GM12878 (cell line): ENCODE data around the gene SHISA7. TPM values are rescaled to one million over a fixed set of nuclear protein-coding genes. Genes with fewer than 3 reads are reported as not detected.
A peak's percentile ranks its signal among the peaks of the same experiment; 100 is the strongest.
"Not testable (repeated sequence)": the region's sequence is repeated elsewhere in the genome, so short reads cannot be mapped to it uniquely, and the experiment has no call there.

Experiments used
- ATAC-seq: fragments of 200-7000 bp; cut with Tn5 transposase; 3 replicates; pipeline ENCODE4 v1.9.1; 2020; ENCODE audit warnings: mild to moderate bottlenecking, moderate library complexity
- BruUV-seq: library from RNA; stranded (reverse); fragments of 400-500 nt; replicated peaks from 2 replicates; lab custom pipeline; 2021; lab: Mats Ljungman, UMichigan
- CTCF ChIA-PET: fragments of 300-600 bp; sonication (Branson Sonifier 250); formaldehyde crosslinking; extraction: SDS; loops from one replicate; lab custom pipeline; 2021; ENCODE audit warnings: inconsistent platforms; lab: Yijun Ruan, JAX
- POLR2A ChIA-PET: fragments of 350-600 bp; formaldehyde crosslinking; extraction: SDS; loops from one replicate; lab custom pipeline; 2021; ENCODE audit warnings: inconsistent platforms; lab: Charles Lee
- RAD21 ChIA-PET: fragments of 300-600 bp; sonication (Branson Sonifier 250); formaldehyde crosslinking; loops from one replicate; lab custom pipeline; 2023; ENCODE audit warnings: antibody characterized with exemption; ENCODE audit not compliant: unreplicated experiment; lab: Charles Lee
- SMC1A ChIA-PET: fragments of 300-600 bp; sonication (Branson Sonifier 250); formaldehyde crosslinking; loops from one replicate; lab custom pipeline; 2023; ENCODE audit not compliant: unreplicated experiment, uncharacterized antibody; lab: Charles Lee
- DNase-seq: peaks from one replicate; pipeline ENCODE4 v3.0.0-alpha.2; 2011; ENCODE audit warnings: low read depth, low spot score
- FAIRE-seq: peaks from 3 replicates; lab custom pipeline; 2011; peaks lifted over from hg19 to GRCh38; lab: Jason Lieb, UNC
- H2AFZ ChIP-seq: 2 replicates; pipeline ENCODE4 v1.6.0; 2011; ENCODE audit warnings: low read depth, low read length, control low read depth; ENCODE audit not compliant: control insufficient read depth
- H3K27ac ChIP-seq: 2 replicates; pipeline ENCODE4 v1.5.1; 2011; ENCODE audit warnings: control low read depth; ENCODE audit not compliant: control insufficient read depth, insufficient read depth
- H3K27me3 ChIP-seq, 2 experiments: replicated peaks in 1 of 2; 2 replicates each; pipeline versions ENCODE4 v1.6.0 to v1.6.1; 2011; ENCODE audit warnings: low read length in 1 of 2; ENCODE audit not compliant: control insufficient read depth in 2 of 2, insufficient read depth in 2 of 2
- H3K36me3 ChIP-seq, 2 experiments: 2 replicates each; pipeline ENCODE4 v1.5.1; 2011; ENCODE audit warnings: low read length in 1 of 2; ENCODE audit not compliant: control insufficient read depth in 2 of 2, insufficient read depth in 2 of 2
- H3K4me1 ChIP-seq: 2 replicates; pipeline ENCODE4 v1.6.1; 2011; ENCODE audit warnings: mild to moderate bottlenecking, low read length, moderate library complexity, mixed read lengths; ENCODE audit not compliant: control insufficient read depth, insufficient read depth
- H3K4me2 ChIP-seq: 2 replicates; pipeline ENCODE4 v1.6.0; 2011; ENCODE audit warnings: control low read depth; ENCODE audit not compliant: control insufficient read depth, insufficient read depth
- H3K4me3 ChIP-seq: fragments of 200-600 bp; sonication (generic); 2 replicates; pipeline ENCODE4 v1.5.1; 2016
- H3K79me2 ChIP-seq: 2 replicates; pipeline ENCODE4 v1.6.0; 2011; ENCODE audit warnings: low read length; ENCODE audit not compliant: control insufficient read depth, insufficient read depth
- H3K9ac ChIP-seq: 2 replicates; pipeline ENCODE4 v1.8.0; 2011; ENCODE audit warnings: low read length, control low read depth, mixed read lengths; ENCODE audit not compliant: control insufficient read depth, insufficient read depth
- H3K9me3 ChIP-seq: replicated peaks from 3 replicates; pipeline ENCODE4 v1.5.1; 2011; ENCODE audit warnings: mild to moderate bottlenecking, low read length; ENCODE audit not compliant: control insufficient read depth, insufficient read depth
- H4K20me1 ChIP-seq: 2 replicates; pipeline ENCODE4 v1.6.0; 2011; ENCODE audit not compliant: control insufficient read depth, insufficient read depth
- EGR1 ChIP-seq, 2 experiments: IDR thresholded peaks; 1 replicate in 1 of 2; 2 replicates in 1 of 2; pipeline ENCODE4 v1.6.1; 2011 to 2012; ENCODE audit warnings: low read depth in 2 of 2, low read length in 2 of 2, borderline replicate concordance in 1 of 2, mild to moderate bottlenecking in 1 of 2, moderate library complexity in 1 of 2
- GATAD2B ChIP-seq: fragments of 450-650 bp; conservative IDR thresholded peaks from 2 replicates; pipeline ENCODE4 v1.6.1; 2017; ENCODE audit warnings: low read depth, mild to moderate bottlenecking, moderate library complexity
- IKZF1 ChIP-seq: fragments of 450-650 bp; conservative IDR thresholded peaks from 2 replicates; pipeline ENCODE4 v1.6.1; 2017; ENCODE audit warnings: antibody characterized with exemption, mild to moderate bottlenecking
- NKRF ChIP-seq: fragments of 450-650 bp; conservative IDR thresholded peaks from 2 replicates; pipeline ENCODE4 v1.6.1; 2017; ENCODE audit warnings: mild to moderate bottlenecking, moderate library complexity
- PBX3 ChIP-seq: IDR thresholded peaks from 2 replicates; pipeline ENCODE4 v1.6.1; 2011; ENCODE audit warnings: mild to moderate bottlenecking, low read depth, low read length, moderate library complexity; ENCODE audit not compliant: insufficient replicate concordance
- POLR2A ChIP-seq: IDR thresholded peaks from 2 replicates; pipeline ENCODE4 v1.6.1; 2011; ENCODE audit warnings: low read depth, mild to moderate bottlenecking, low read length
- RB1 ChIP-seq: fragments of 450-650 bp; formaldehyde crosslinking; IDR thresholded peaks from 2 replicates; pipeline ENCODE4 v1.6.1; 2017; ENCODE audit warnings: mild to moderate bottlenecking, borderline replicate concordance
- TAF1 ChIP-seq: IDR thresholded peaks from 2 replicates; pipeline ENCODE4 v1.6.1; 2011; ENCODE audit warnings: mild to moderate bottlenecking, low read depth, low read length, borderline replicate concordance
- ZNF207 ChIP-seq: fragments of 450-650 bp; IDR thresholded peaks from 2 replicates; pipeline ENCODE4 v1.6.1; 2014; ENCODE audit warnings: antibody characterized with exemption, mild to moderate bottlenecking, borderline replicate concordance
- WGBS: methylation state at CpG from one replicate; pipeline ENCODE4 v1.1.6; 2016; ENCODE audit warnings: low lambda C conversion rate; ENCODE audit not compliant: insufficient replicate concordance, insufficient coverage; ENCODE audit errors: missing lambda C conversion rate; 5-methylcytosine and 5-hydroxymethylcytosine counted together
- in situ Hi-C: fragments of 300-500 bp; cut with MboI; formaldehyde crosslinking; loops from 9 replicates; pipeline ENCODE4 v1.14.3; 2018; ENCODE audit warnings: mixed read lengths
- intact Hi-C: fragments of 100-400 bp; cut with micrococcal nuclease; formaldehyde crosslinking; loops from one replicate; pipeline ENCODE4 v1.14.2; 2022; ENCODE audit not compliant: unreplicated experiment
- polyA plus RNA-seq, 11 experiments: library from polyadenylated mRNA; depleted of rRNA in 4 of 11; unstranded in 6 of 11; stranded (reverse) in 5 of 11; fragments of >200 nt; fragmentation: Nextera tagmentation in 4 of 11; fragmentation: Illumina TruSeq in 1 of 11; extraction: Ambion mirVana in 4 of 11; extraction: Trizol in 1 of 11; gene quantifications; 1 replicate in 1 of 11; 2 replicates in 10 of 11; pipeline versions ENCODE4 v1.2.1 to v1.2.3, GENCODE V29; 2011 to 2016; ENCODE audit warnings: inconsistent platforms in 2 of 11, missing spikeins in 2 of 11, low read depth in 1 of 11
- total RNA-seq, 4 experiments: library from RNA; depleted of rRNA in 3 of 4; stranded (reverse); fragments of >200 nt in 3 of 4; fragmentation: Illumina TruSeq in 1 of 4; extraction: Trizol in 1 of 4; gene quantifications; 2 replicates each; pipeline versions ENCODE4 v1.2.1 to v1.2.3, GENCODE V29; 2013 to 2021
- TF ChIP-seq, protein P1 (sequence below): IDR thresholded peaks from 2 replicates; pipeline ENCODE4 v1.6.1; 2012; ENCODE audit warnings: low read depth, low read length, improper control_type of control experiment
- TF ChIP-seq, protein P2 (sequence below): fragments of 450-650 bp; formaldehyde crosslinking; IDR thresholded peaks from 2 replicates; pipeline ENCODE4 v1.5.0; 2022; ENCODE audit warnings: mild to moderate bottlenecking, missing genetic modification characterization

SHISA7 gene
- total and polyA plus RNA-seq, 10 of the 15 experiments (the other 5 are each of a cell fraction or from before 2014, with no cell fraction given), result 0.03 TPM; not detected in 9

GRCh38 chr19:55407550-55407799 is 35.6 kb downstream of the SHISA7 start, which contains the start of gene UBE2S:
TSS of gene UBE2S (minus strand) at chr19:55407788. CDS start at chr19:55407589, 199 bp downstream.
- in situ Hi-C loops, H4K20me1 ChIP-seq, H3K9me3 ChIP-seq, FAIRE-seq, H3K27me3 ChIP-seq, CTCF ChIA-PET, intact Hi-C loops, DNase-seq, BruUV-seq: not testable (repeated sequence)
- H3K4me2 ChIP-seq, result peak within 1 kb of the TSS; percentile 99
- peaks cover 41% of the 10 kb centered on the region for H3K79me2 ChIP-seq
- H3K36me3 ChIP-seq, result peaks cover 6 to 13% of the 10 kb centered on the region in 2 experiments; a peak in 3 of 4 replicates
- peak within 1 kb of the TSS; percentile 93 for H3K9ac ChIP-seq
- RAD21 ChIA-PET, result interaction anchor here (0.6 to 2.3 kb wide), 6 partner anchors 21 to 1219 kb away, joined by 3 to 14 read pairs (median 5); partner anchors contain the start of genes HSPBP1 and TMEM238
- SMC1A ChIA-PET, result interaction anchor here (1.7 kb wide), 1 partner anchor 69 kb away, joined by 5 read pairs; no protein-coding TSS in a partner anchor
- WGBS, result 4% methylated on average over 32 of the region's 36 CpGs
- peak within 1 kb of the TSS; percentile 96 for H2AFZ ChIP-seq
- peak within 1 kb of the TSS; percentile 93 for H3K4me3 ChIP-seq
- H3K4me1 ChIP-seq, result peaks cover 20% of the 10 kb centered on the region
- peak; percentile 86 for ATAC-seq
- H3K27ac ChIP-seq, result peak within 1 kb of the TSS; percentile 98
- POLR2A ChIA-PET, result interaction anchor here (1.0 to 3.2 kb wide), 11 partner anchors 20 to 345 kb away, joined by 3 to 21 read pairs (median 4); partner anchors contain the start of genes HSPBP1, ISOC2, KMT5C and RDH13
- TF ChIP-seq ZNF207 (0 out of 2 replicates have a peak, but pooled peaks have one; percentile 69), POLR2A (peak; percentile 97), NKRF (peak; percentile 97), TAF1 (peak; percentile 95), EGR1 (IDR thresholded peaks at IDR 0.05; ENCODE audit: borderline replicate concordance in 1 of 2, low read depth in 2 of 2, low read length in 2 of 2) (0 out of 3 replicates have a peak, but pooled peaks of 1 of the 2 experiments have one; percentile 26), RB1 (peak; percentile 73; the same call in 1 of the 2 replicates), GATAD2B (peak; percentile 96), IKZF1 (peak; percentile 55; the same call in 1 of the 2 replicates), PBX3 (peak; percentile 14)
- TF ChIP-seq, protein P1, sequence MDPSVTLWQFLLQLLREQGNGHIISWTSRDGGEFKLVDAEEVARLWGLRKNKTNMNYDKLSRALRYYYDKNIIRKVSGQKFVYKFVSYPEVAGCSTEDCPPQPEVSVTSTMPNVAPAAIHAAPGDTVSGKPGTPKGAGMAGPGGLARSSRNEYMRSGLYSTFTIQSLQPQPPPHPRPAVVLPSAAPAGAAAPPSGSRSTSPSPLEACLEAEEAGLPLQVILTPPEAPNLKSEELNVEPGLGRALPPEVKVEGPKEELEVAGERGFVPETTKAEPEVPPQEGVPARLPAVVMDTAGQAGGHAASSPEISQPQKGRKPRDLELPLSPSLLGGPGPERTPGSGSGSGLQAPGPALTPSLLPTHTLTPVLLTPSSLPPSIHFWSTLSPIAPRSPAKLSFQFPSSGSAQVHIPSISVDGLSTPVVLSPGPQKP, result 0 out of 2 replicates have a peak, but pooled peaks have one; percentile 36
- TF ChIP-seq, protein P2, sequence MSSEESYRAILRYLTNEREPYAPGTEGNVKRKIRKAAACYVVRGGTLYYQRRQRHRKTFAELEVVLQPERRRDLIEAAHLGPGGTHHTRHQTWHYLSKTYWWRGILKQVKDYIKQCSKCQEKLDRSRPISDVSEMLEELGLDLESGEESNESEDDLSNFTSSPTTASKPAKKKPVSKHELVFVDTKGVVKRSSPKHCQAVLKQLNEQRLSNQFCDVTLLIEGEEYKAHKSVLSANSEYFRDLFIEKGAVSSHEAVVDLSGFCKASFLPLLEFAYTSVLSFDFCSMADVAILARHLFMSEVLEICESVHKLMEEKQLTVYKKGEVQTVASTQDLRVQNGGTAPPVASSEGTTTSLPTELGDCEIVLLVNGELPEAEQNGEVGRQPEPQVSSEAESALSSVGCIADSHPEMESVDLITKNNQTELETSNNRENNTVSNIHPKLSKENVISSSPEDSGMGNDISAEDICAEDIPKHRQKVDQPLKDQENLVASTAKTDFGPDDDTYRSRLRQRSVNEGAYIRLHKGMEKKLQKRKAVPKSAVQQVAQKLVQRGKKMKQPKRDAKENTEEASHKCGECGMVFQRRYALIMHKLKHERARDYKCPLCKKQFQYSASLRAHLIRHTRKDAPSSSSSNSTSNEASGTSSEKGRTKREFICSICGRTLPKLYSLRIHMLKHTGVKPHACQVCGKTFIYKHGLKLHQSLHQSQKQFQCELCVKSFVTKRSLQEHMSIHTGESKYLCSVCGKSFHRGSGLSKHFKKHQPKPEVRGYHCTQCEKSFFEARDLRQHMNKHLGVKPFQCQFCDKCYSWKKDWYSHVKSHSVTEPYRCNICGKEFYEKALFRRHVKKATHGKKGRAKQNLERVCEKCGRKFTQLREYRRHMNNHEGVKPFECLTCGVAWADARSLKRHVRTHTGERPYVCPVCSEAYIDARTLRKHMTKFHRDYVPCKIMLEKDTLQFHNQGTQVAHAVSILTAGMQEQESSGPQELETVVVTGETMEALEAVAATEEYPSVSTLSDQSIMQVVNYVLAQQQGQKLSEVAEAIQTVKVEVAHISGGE (CRISPR knock-in tag), result peak; percentile 47; the same call in 1 of the 2 replicates
